ENCODE results near the gene LRRC8D.

LRRC8D gene

DNA sequence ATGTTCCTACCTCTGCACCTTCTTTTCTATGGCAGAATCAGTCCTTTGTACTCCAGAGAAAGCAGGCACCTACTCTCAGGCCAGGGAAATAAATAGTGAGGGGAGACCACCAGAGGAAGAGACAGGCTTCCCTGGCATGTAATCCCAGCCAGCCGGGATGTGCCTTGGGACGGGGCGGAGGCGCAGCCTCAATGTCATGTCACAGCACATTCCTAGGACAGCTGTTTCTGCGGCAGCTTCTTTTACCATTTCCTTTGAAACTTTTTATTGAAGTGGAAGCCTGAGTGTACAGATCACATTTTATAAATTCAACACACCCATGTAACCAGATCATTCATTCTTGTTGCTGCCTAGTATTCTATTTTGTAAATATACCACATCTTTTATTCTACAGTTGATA lies 106.2 kb downstream of the LRRC8D start:
- H3K4me3 ChIP-seq (replicated peaks; ENCODE audit: low read depth, low read length): no peak overlapping the region
- TF ChIP-seq, protein P1, sequence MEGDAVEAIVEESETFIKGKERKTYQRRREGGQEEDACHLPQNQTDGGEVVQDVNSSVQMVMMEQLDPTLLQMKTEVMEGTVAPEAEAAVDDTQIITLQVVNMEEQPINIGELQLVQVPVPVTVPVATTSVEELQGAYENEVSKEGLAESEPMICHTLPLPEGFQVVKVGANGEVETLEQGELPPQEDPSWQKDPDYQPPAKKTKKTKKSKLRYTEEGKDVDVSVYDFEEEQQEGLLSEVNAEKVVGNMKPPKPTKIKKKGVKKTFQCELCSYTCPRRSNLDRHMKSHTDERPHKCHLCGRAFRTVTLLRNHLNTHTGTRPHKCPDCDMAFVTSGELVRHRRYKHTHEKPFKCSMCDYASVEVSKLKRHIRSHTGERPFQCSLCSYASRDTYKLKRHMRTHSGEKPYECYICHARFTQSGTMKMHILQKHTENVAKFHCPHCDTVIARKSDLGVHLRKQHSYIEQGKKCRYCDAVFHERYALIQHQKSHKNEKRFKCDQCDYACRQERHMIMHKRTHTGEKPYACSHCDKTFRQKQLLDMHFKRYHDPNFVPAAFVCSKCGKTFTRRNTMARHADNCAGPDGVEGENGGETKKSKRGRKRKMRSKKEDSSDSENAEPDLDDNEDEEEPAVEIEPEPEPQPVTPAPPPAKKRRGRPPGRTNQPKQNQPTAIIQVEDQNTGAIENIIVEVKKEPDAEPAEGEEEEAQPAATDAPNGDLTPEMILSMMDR (IDR thresholded peaks at IDR 0.05; ENCODE audit: low read length, missing control alignments): no peak
- DNase-seq (ENCODE audit: low read depth): no peak

DNA sequence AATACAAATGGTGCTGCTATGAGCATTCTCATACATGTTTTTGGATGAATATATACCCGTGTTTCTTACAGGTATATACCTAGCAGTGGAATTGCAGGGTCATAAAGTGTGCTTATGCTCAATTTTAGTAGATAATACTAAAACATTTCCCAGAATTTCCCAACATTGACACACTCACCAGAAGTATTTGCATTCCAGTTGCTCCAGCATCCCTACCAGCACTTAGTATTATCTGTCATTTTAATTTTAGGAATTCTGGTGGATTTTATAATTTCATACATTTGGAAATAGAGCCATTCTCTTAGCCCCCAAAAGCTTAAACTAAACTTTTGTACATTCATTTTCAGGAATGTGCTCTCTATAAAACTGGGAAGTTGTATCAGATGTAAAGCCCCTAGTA lies 106.6 kb downstream of the LRRC8D start:
- no peak overlapping the region for H3K4me3 ChIP-seq (replicated peaks; ENCODE audit: low read depth, low read length)
- DNase-seq (ENCODE audit: low read depth): no peak
- TF ChIP-seq, protein P1 (IDR thresholded peaks at IDR 0.05; ENCODE audit: low read length, missing control alignments): no peak

DNA sequence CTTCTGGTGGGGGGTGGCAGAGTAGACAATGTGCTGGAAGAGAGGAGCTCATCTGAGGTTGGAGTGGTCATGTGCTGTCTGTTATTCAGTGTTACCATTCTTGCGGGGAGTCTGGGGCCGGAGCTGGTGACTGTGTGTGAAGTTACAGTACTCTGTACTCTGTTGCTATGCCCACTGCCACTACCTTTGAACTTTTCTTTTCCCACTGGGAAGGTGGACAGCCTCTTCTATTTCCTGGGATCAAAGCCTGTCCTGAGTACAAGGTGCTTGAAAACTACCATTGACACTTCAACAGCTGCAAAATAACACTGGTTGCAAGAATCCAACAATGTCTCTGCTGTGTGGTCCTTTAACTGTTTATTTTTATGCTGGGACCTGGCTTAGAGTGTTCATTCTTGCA lies 107.7 kb downstream of the LRRC8D start:
- no peak for DNase-seq (ENCODE audit: low read depth)
- TF ChIP-seq, protein P1 (IDR thresholded peaks at IDR 0.05; ENCODE audit: low read length, missing control alignments): no peak
- H3K4me3 ChIP-seq (replicated peaks; ENCODE audit: low read depth, low read length): no peak overlapping the region

DNA sequence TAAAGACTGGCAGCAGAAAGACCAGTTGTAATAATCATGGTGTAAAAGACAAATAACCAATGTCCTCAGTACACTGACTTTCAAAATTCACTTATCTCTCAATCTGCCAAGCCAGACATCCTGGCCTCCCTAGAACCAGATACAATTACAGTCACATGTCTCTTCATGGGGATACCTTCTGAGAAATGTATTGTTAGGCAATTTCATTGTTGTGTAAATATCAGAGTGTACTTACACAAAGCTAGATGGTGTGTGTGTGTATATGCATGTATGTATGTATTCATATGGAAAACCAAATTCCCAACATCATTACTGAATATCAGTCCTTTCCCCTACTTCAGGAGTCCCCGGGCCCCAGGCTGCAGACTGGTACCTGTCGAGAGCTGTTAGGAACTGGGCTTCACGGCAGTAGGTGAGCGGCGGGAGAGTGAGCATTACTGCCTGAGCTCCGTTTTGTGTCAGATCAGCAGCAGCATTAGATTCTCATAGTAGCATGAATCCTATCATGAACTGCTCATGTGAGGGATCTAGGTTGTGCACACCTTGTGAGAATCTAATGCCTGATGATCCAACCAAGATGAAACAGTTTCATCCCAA lies 108.7 kb downstream of the LRRC8D start:
- TF ChIP-seq, protein P1 (IDR thresholded peaks at IDR 0.05; ENCODE audit: low read length, missing control alignments): no peak
- DNase-seq (ENCODE audit: low read depth): no peak
- H3K4me3 ChIP-seq (replicated peaks; ENCODE audit: low read depth, low read length): no peak overlapping the region

DNA sequence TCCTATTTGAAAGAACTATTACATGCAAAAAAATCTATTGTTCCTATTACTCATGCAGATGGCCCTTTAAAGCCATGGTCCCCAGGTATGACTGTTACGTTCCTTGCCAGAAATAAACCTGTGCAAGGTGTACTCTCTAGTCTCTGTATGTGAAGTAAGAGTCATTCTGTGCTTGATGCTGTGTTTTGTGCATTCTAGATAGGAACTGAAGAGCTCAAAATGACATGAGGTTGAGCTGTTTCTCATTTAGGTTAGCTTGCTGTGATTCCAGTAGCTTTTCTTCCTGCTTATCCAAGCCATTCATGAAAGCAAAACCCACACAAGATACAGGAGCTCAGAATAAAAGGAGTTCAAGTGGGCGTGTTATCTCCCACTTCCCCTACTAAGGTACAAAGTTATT lies 109.7 kb downstream of the LRRC8D start:
- DNase-seq (ENCODE audit: low read depth): no peak
- H3K4me3 ChIP-seq (replicated peaks; ENCODE audit: low read depth, low read length): no peak overlapping the region
- TF ChIP-seq, protein P1 (IDR thresholded peaks at IDR 0.05; ENCODE audit: low read length, missing control alignments): no peak

DNA sequence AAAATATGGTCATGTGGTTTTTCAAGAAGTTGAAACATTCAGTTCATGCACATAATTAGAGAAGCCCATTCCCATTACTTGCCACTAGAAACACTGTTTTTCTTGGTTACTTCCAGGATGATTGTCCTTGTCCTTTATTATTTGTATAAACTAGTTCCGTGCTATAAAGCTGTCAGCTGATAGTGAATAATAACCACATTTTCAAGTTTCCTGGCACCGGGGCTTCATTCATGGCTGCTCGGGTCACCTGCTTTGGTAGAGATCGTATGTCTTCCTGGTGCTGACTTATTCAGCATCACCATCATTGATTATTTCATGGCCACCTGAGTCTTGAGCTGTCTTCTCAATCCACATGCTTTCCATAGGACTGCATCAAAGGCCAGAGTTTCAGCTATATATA lies 111.1 kb downstream of the LRRC8D start:
- TF ChIP-seq, protein P1 (IDR thresholded peaks at IDR 0.05; ENCODE audit: low read length, missing control alignments): no peak
- no peak for DNase-seq (ENCODE audit: low read depth)

More for the DNA sequence above, 111.1 kb downstream of the LRRC8D start:
- no peak overlapping the region for H3K4me3 ChIP-seq (replicated peaks; ENCODE audit: low read depth, low read length)

Data from fibroblast of pulmonary artery (primary cell).